Measurements from ENCODE around the gene C4BPB. TPM values are rescaled to one million over a fixed set of nuclear protein-coding genes. Genes with fewer than 3 reads are reported as not detected.

The C4BPB gene, protein sequence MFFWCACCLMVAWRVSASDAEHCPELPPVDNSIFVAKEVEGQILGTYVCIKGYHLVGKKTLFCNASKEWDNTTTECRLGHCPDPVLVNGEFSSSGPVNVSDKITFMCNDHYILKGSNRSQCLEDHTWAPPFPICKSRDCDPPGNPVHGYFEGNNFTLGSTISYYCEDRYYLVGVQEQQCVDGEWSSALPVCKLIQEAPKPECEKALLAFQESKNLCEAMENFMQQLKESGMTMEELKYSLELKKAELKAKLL
- 0.14 TPM in 1 of 2 replicates, not detected in the other for total RNA-seq

DNA sequence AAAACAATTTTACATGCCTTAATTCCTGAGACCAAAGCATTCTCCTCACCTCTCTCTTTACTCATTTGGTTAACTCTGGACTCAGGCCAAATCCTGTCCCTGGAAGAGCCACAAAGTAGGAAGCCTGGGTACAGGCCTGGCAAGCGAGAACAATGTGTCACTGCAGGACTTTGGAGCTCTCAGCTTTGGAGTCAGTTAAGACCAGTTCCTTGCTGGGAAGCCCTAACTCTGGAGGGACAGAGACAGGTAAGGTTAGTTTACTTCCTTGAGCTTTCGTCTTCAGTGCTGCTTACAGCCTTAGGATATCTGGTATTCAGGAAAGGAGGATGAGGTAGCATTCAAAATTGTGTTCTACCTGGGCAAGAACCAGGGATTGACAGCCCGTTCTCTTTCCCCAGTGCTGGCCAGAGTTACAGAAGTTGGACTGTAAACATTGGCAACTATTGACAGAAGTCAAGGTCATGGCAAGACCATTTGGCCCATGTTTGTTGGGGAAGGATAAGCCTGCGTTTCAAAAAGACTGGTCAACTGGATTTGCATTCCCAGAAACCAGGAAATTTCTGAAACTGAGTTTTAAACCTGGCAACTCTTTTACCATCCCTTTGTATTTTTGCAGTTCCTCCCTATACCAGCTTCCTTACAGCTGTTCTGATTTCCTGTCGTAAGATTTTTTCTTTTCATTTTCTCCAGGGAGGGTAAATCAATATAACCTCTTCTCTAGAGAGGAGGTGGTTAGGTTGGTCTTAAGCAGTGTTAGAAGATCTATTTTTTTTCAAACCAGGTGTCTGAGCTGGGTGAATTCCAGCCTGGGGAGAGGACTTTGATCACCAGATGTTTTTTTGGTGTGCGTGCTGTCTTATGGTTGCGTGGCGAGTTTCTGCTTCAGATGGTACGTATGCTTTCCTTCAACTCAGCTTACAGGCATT is at the start of gene C4BPB:
Gene C4BPB, plus strand, starts transcription at position 160 of the 926 bp plus-strand sequence. Its CDS starts 672 bp downstream, at position 832.

DNA sequence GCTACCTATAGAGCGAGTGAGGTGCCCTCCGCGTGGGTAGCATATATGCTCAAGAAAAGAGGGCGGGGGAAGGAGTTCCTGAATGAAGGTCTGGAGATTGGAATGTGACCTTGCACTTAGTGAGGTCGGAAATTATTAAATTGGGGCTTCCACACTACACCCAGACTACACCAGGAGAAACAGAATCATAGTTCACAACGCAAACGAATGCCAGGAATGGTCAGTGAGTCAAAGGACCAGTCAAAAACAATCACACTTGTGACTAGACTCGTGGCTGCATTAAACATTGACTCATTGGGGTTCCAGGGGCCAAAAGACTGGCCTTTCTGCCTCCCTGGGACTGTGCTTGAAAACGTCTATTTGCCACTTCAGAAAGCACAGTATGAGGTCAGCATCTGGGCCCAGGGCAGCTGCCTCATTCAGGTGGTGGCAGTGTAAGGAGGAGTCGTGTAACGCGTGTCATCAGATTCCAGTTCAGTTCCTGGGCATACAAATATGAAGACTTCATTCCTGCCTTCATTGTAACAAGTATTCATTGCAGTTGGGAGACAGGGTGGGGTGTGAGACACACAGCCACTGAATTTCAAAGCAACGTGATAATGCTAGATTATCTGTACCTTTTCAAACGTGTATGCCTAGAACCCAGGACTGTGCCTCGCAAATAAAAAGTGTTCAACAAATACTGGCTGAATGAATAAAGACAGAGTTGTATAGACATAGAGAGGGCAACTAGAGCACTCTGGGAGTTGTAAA is 37.3 kb upstream of the C4BPB start, which contains the start of gene YOD1:
Gene YOD1, minus strand, starts transcription at position 18 of the 753 bp plus-strand sequence. CDS start 178 bp downstream, outside the sequence.

DNA sequence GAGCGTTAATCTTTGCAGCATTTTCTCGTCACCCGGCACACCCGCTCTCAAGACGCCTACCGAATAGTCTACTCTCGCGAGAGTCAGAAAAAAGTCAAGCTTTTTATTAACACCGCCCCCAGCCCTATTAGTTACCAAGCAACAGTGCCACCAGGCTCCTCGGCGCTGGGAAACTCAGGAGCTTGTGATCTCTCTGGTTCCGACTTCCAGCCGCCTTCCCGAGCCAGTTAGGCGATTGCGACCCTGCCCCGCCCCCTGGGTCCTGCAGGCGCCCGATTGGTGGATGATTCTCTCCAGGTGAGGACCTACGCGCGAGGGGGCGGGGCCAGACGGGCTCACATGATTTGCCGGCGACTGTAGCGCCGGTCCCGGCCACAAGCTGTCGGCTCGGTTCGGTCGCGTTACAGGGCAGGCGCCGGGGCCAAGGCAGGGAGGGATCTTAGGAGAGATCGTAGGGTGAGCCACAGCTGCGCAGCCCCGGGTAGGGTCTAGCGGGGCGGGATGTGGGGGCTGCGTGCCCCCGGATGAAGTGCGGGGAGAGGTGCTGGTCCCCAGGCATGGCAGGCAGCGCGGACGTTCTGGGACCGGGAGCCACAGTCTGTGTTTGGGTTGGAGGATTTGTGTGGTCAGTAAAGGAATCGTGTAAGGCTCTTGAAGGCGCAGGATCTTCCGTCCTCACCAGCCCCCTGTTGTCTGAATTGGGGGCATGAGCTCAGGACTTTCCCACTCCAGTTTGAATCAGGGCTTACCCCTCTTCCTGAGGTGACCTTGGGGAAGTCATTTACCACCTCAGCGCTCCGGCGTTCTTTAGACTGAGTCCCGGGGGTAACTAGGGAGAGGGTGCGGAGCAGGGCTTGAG is 35.5 kb upstream of the C4BPB start, which contains the start of gene PFKFB2:
Gene PFKFB2, plus strand, starts transcription at position 365 of the 859 bp plus-strand sequence. CDS start 1,443 bp downstream, outside the sequence.

DNA sequence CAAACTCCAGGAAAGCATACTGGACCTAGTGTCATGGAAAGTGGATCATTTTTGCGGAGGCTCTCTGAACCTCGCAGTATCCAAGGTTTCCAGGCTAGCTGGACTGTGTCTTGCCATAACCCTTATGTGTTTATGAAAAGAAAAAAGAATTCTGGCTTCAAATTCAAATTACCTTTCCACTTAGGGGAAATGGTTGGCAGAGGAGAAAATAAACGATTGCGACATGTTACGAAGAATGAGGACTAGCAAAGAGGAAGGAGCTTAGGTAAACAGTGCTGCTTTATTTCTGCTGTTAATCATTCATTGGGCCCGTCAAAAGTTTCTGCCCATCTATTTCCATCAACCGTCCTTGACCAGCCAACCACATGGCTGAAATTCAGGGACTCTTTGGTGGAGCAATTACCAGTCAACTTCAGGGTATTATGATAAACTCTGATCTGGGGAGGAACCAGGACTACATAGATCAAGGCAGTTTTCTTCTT is 15.3 kb downstream of the C4BPB start, which contains the start of gene C4BPA:
Gene C4BPA, plus strand, starts transcription at position 342 of the 482 bp plus-strand sequence. CDS start 8,793 bp downstream, outside the sequence.

Other genes starting within 250 kb of the C4BPB start
- gene IL20, start 223.2 kb upstream of the C4BPB start, total RNA-seq = 0.14 TPM in 1 of 2 replicates, not detected in the other
- 0.55 and 1.8 TPM in 2 replicates for gene IL24, start 191.4 kb upstream of the C4BPB start, total RNA-seq
- 0.09 and 0.57 TPM in 2 replicates for gene FCMR, start 166.9 kb upstream of the C4BPB start, total RNA-seq
- not detected in 2 replicates for gene PIGR, start 142.4 kb upstream of the C4BPB start, total RNA-seq
- not detected in 2 replicates for gene FCAMR, start 118.4 kb upstream of the C4BPB start, total RNA-seq
- gene C1orf116, start 56.1 kb upstream of the C4BPB start, total RNA-seq = under 0.01 TPM in 1 of 2 replicates, not detected in the other
- gene YOD1, start 37.7 kb upstream of the C4BPB start, total RNA-seq = 4.0 and 4.6 TPM in 2 replicates
- 3.1 and 4.6 TPM in 2 replicates for gene PFKFB2, start 35.6 kb upstream of the C4BPB start, total RNA-seq
- under 0.01 TPM in 1 of 2 replicates, not detected in the other for gene C4BPA, start 15.4 kb downstream of the C4BPB start, total RNA-seq
- gene CD55, start 232.8 kb downstream of the C4BPB start, total RNA-seq = 40.8 and 42.1 TPM in 2 replicates

All from smooth muscle cell of bladder (primary cell).